HG03520 (cell line): ENCODE data around the gene SHROOM1.

Source experiments
- ATAC-seq: cut with Tn5 transposase; IDR thresholded peaks from one replicate; pipeline ENCODE4 v1.9.1; 2021; ENCODE audit warnings: mild to moderate bottlenecking, moderate library complexity; ENCODE audit not compliant: unreplicated experiment

The SHROOM1 gene

GRCh38 chr5:132853323-132853722 is 22.9 kb upstream of the SHROOM1 start:
- no peak for ATAC-seq

DNA sequence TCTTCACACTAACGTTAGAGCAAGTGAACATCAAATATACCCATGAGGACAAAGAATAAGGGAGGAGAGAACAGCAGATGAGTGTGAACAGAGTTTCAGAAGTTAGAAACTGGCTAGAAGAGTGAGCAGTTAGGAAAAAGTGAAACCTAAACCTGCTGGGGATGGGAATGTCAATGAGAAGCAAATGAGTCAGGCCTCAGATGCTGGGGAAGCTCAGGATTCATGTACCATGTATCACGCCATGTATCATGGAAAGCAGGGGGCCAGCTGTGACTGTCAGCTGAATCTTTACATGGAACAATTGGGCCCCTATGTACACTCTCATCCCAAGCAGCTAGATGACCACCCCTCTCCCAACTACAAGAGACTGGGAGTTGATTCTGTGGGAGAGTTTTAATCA is 19.6 kb upstream of the SHROOM1 start:
- ATAC-seq = no peak

DNA sequence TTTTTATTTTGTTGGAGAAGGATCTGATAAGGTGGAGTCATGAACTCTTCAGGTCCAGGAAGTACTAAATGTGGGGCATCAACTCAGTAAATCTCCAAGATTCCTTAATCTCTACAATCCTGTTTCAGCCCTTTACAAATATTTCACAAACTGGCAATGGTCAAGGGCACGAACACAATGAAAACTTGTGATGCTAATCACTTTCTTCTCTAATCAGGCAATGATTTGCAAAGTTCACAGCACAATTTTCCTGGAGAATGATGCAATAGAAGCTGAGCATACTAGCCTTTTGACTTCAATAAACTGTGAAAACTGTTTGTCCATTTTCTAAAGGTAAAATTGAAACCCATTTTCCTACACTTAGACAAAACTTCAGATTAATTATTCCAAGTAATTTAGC is 18.9 kb upstream of the SHROOM1 start:
- ATAC-seq = no peak

GRCh38 chr5:132848270-132848669 is 17.8 kb upstream of the SHROOM1 start:
- ATAC-seq = no peak

DNA sequence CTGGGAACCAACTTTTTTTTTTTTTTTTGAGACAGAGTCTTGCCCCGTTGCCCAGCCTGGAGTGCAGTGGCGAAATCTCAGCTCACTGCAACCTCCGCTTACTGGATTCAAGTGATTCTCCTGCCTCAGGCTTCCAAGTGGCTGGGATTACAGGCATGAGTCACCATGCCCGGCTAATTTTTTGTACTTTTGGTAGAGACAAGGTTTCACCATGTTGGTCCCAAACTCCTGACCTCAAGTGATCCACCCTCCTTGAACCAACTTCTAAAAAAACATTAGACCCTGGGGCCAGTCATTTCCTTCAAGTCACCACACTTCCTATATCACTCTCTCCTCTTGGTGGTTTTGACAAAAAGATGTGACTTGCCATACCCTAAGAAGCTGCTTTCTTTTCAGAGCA is 10.9 kb upstream of the SHROOM1 start:
- no peak for ATAC-seq

DNA sequence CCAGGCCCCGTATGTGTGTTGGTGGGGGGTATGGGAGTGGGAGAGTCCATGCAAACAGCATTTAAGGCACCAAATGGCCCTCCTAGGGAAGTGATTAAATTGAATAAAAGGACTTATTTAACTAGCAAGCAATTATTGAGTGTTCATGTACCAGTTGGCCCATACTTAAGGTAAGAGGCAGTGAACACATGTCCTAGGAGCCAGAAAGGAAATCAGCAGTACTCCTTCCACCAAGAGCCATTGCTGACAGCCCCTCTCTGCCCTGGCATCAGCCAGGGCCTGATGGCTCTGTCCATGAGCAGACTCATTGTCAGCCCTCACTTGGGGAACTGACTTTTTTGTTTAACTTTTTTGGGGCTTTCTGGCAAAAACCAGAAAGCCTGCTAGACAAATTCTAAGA is 10.4 kb upstream of the SHROOM1 start:
- ATAC-seq = no peak

GRCh38 chr5:132840313-132840712 is 9.9 kb upstream of the SHROOM1 start:
- ATAC-seq = no peak

GRCh38 chr5:132839426-132840301 is 9.2 kb upstream of the SHROOM1 start:
- ATAC-seq = no peak

- ATAC-seq = no peak
These were observed 8.3 kb upstream of the SHROOM1 start for GRCh38 chr5:132838516-132839282.

DNA sequence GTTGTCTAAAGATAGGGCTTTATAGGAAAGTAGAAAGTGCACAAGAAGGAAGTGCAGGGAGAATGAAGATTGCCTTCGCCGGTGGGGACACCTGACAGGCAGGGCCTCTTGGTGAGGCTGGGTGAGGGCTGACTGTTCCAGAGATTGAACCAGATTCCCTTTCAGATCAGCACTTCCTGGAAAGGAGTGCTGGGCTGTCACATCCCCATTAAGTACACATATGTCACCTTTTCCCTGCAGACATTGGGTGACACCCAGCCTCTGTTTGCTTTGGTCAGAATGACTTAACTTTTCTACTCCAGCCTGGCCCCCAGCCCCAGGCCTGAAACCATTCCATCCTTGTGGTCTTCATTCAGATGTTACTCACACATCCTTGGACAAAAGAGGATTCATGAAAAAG is 7.4 kb upstream of the SHROOM1 start:
- ATAC-seq = no peak

- ATAC-seq = no peak
These were observed 6.4 kb upstream of the SHROOM1 start for GRCh38 chr5:132836852-132837251.

- no peak for ATAC-seq
These were observed 3.6 kb upstream of the SHROOM1 start for GRCh38 chr5:132834057-132834456.

DNA sequence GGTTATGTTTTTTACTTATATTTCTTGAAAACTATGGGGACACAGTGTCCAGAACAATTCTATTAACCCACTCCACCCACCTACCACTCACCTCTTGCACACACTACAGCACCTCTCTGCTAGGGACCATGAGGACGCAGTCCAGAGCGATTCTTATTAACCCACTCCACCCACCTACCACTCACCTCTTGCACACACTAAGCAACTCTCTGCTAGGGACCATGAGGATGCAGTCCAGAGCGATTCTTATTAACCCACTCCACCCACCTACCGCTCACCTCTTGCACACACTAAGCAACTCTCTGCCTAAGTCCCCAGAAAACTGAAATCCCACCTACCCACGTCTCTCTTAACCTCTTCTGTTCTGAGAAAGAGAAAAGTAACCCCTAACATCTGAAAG is 2.2 kb upstream of the SHROOM1 start:
- no peak for ATAC-seq

DNA sequence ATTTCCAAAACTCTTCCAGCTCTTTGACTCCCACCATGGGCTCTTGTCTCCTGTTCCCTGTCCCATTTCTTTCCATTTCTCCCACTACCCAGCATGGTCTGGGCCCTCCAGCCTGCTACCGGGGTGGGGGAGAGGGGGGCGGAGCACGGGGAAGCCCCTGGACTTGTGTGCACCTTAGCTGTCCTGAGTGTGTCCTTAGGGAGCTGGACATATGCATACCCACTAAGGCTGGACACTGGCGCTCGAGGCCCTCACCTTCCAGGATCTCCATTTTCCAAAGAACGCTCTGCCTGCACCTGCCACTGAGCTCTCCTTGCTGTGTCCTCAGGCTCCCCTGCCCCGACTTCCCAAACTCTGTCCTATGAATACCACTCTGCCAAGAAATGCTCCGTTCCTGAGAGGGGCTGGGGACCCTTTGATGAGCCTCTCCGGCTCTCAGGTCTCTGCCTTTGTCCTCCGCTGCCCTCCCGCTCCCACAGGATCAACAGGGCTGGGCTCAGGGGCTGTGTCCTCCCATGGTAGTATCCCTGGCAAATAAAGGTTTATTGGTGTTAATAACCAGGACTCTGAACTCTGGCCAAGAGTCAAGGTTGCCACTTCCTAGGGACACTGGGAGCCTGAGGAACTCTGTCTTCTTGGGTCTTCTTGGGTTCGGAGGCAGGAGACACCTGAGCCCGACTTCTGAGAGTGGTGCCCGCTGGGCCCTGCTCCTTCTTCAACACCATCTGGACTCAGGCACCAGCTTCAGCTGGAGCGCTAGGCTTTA is 831 bp upstream of the SHROOM1 start:
- no peak for ATAC-seq

GRCh38 chr5:132829742-132830435 is 558 bp downstream of the SHROOM1 start:
- ATAC-seq = peak; percentile 69

GRCh38 chr5:132828846-132829494 is 1.5 kb downstream of the SHROOM1 start:
- no peak for ATAC-seq

- no peak for ATAC-seq
These were observed 2.3 kb downstream of the SHROOM1 start for GRCh38 chr5:132827943-132828673.

DNA sequence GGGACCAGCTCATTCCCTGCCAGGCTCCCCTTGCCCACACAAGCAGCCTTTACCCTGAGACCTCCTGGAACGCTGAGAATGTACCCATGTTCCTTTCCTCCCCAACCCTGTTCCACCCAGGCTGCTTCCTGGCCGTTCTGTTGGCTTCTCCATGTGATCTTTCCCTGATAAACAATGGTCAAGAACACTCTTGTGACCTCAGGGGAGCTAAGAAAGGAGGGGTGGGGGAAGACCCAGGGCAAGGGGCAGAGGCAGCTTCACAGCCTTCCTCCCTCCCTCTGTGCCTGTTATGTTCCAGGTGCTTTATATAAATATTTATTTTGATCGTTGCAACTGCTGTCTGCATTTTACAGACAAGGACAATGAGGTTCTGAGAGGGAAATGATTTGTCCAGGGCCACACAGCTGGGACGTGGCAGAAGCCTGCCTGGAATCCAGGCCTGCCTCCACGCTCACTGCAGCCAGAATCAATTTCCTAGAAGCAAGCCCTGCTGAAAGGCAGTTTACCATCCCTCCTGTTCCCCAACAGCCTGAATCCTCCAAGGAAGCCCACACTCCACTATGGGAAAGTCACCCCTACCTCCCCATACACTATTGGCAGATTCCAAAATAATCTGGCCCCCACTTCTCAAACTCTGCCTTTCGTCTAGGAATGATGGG is 3.9 kb downstream of the SHROOM1 start:
- ATAC-seq = no peak

GRCh38 chr5:132825834-132826391 is 4.5 kb downstream of the SHROOM1 start:
- ATAC-seq = no peak
